Mesodermal cell (in vitro differentiated cells): Measurements from ENCODE around the gene OR14I1. TPM values are rescaled to one million over a fixed set of nuclear protein-coding genes. Genes with fewer than 3 reads are reported as not detected.

Source experiments
- H3K27ac ChIP-seq: 2 replicates; pipeline ENCODE4 v1.7.0; 2013; ENCODE audit warnings: mild to moderate bottlenecking, low read depth, low read length, moderate library complexity; ENCODE audit not compliant: severe bottlenecking
- H3K36me3 ChIP-seq: 2 replicates; pipeline ENCODE4 v1.7.1; 2013; ENCODE audit warnings: mild to moderate bottlenecking, low read length, moderate library complexity; ENCODE audit not compliant: control insufficient read depth, insufficient read depth
- H3K4me1 ChIP-seq: one replicate; pipeline ENCODE4 v1.7.1; 2013; ENCODE audit warnings: mild to moderate bottlenecking, low read length; ENCODE audit not compliant: insufficient read depth, control insufficient read depth, poor library complexity, severe bottlenecking
- H3K4me3 ChIP-seq: 2 replicates; pipeline ENCODE4 v1.7.0; 2013; ENCODE audit warnings: low read length, control low read depth, mild to moderate bottlenecking; ENCODE audit not compliant: insufficient read depth, poor library complexity, severe bottlenecking; ENCODE audit errors: extremely low read depth
- H3K9me3 ChIP-seq: 2 replicates; pipeline ENCODE4 v1.7.1; 2013; ENCODE audit warnings: mild to moderate bottlenecking, low read length, moderate library complexity; ENCODE audit not compliant: control insufficient read depth
- WGBS, 2 experiments: methylation state at CpG; one replicate each; pipeline ENCODE4 v1.1.5; 2013; ENCODE audit warnings: missing lambda C conversion rate in 2 of 2; ENCODE audit not compliant: insufficient coverage in 2 of 2; 5-methylcytosine and 5-hydroxymethylcytosine counted together
- polyA plus RNA-seq, 2 experiments: library from polyadenylated mRNA; stranded (reverse); fragments of 50-300 nt; gene quantifications; one replicate each; pipeline ENCODE4 v1.2.3, GENCODE V29; 2013

Gene OR14I1
- not detected for polyA plus RNA-seq (2013, experiment 1 of 2)
- polyA plus RNA-seq (2013, experiment 2 of 2): not detected

- no peaks in the 10 kb centered on the region for H3K36me3 ChIP-seq
- peaks cover 65% of the 10 kb centered on the region for H3K9me3 ChIP-seq
- WGBS, 2 experiments: 26 to 33% methylated on average over 1 of the region's 1 CpG
- H3K27ac ChIP-seq: no peak within 1 kb of the TSS
- H3K4me1 ChIP-seq: no peaks in the 10 kb centered on the region
- H3K4me3 ChIP-seq: no peak within 1 kb of the TSS
Measured at GRCh38 chr1:248702714-248703113, at the start of gene OR14I1. Gene OR14I1 (minus strand): TSS chr1:248702766.

- no peak overlapping the region for H3K27ac ChIP-seq
- H3K4me3 ChIP-seq: no peak overlapping the region
- H3K4me1 ChIP-seq: no peaks in the 10 kb centered on the region
- H3K36me3 ChIP-seq: no peaks in the 10 kb centered on the region
- WGBS, 2 experiments: 88 to 90% methylated on average over 2 of the region's 4 CpGs
- peaks cover 60% of the 10 kb centered on the region for H3K9me3 ChIP-seq
Measured at GRCh38 chr1:248751635-248752034, 49.1 kb upstream of the OR14I1 start.

GRCh38 chr1:248751142-248751541 lies 48.6 kb upstream of the OR14I1 start:
- 58 to 63% methylated on average over 3 to 4 of the region's 5 CpGs for WGBS, 2 experiments
- no peak overlapping the region for H3K4me3 ChIP-seq
- H3K36me3 ChIP-seq: no peaks in the 10 kb centered on the region
- H3K9me3 ChIP-seq: peaks cover 62% of the 10 kb centered on the region
- no peak overlapping the region for H3K27ac ChIP-seq
- no peaks in the 10 kb centered on the region for H3K4me1 ChIP-seq

GRCh38 chr1:248750496-248750895 lies 47.9 kb upstream of the OR14I1 start:
- no peak overlapping the region for H3K4me3 ChIP-seq
- H3K9me3 ChIP-seq: peaks cover 56% of the 10 kb centered on the region
- no peaks in the 10 kb centered on the region for H3K4me1 ChIP-seq
- 55 to 56% methylated on average over 1 of the region's 2 CpGs for WGBS, 2 experiments
- H3K27ac ChIP-seq: no peak overlapping the region
- H3K36me3 ChIP-seq: no peaks in the 10 kb centered on the region

- H3K36me3 ChIP-seq: no peaks in the 10 kb centered on the region
- WGBS, 2 experiments: 86 to 87% methylated on average over 1 to 5 of the region's 10 CpGs
- peaks cover 53% of the 10 kb centered on the region for H3K9me3 ChIP-seq
- H3K27ac ChIP-seq: no peak overlapping the region
- no peaks in the 10 kb centered on the region for H3K4me1 ChIP-seq
- H3K4me3 ChIP-seq: no peak overlapping the region
Measured at GRCh38 chr1:248748211-248748610, 45.6 kb upstream of the OR14I1 start.

- 77 to 86% methylated on average over 7 of the region's 7 CpGs for WGBS, 2 experiments
- no peaks in the 10 kb centered on the region for H3K4me1 ChIP-seq
- H3K9me3 ChIP-seq: peaks cover 59% of the 10 kb centered on the region
- no peak overlapping the region for H3K4me3 ChIP-seq
- no peaks in the 10 kb centered on the region for H3K36me3 ChIP-seq
- no peak overlapping the region for H3K27ac ChIP-seq
Measured at GRCh38 chr1:248740876-248741275, 38.3 kb upstream of the OR14I1 start.

- 49 to 59% methylated on average over 9 to 11 of the region's 16 CpGs for WGBS, 2 experiments
- no peaks in the 10 kb centered on the region for H3K4me1 ChIP-seq
- H3K9me3 ChIP-seq: peaks cover 62% of the 10 kb centered on the region
- H3K36me3 ChIP-seq: no peaks in the 10 kb centered on the region
- no peak overlapping the region for H3K27ac ChIP-seq
- no peak overlapping the region for H3K4me3 ChIP-seq
Measured at GRCh38 chr1:248739572-248740205, 37.1 kb upstream of the OR14I1 start.

- WGBS, 2 experiments: 43 to 80% methylated on average over 2 to 3 of the region's 6 CpGs
- peaks cover 62% of the 10 kb centered on the region for H3K9me3 ChIP-seq
- no peak overlapping the region for H3K4me3 ChIP-seq
- H3K36me3 ChIP-seq: no peaks in the 10 kb centered on the region
- no peaks in the 10 kb centered on the region for H3K4me1 ChIP-seq
- no peak overlapping the region for H3K27ac ChIP-seq
Measured at GRCh38 chr1:248737457-248737856, 34.9 kb upstream of the OR14I1 start.

- no peaks in the 10 kb centered on the region for H3K4me1 ChIP-seq
- 17 to 27% methylated on average over 1 to 3 of the region's 4 CpGs for WGBS, 2 experiments
- H3K9me3 ChIP-seq: peaks cover 62% of the 10 kb centered on the region
- no peak overlapping the region for H3K4me3 ChIP-seq
- H3K36me3 ChIP-seq: no peaks in the 10 kb centered on the region
- no peak overlapping the region for H3K27ac ChIP-seq
Measured at GRCh38 chr1:248736977-248737376, 34.4 kb upstream of the OR14I1 start.

- Histone ChIP-seq H3K36me3 (no peaks in the 10 kb centered on the region), H3K27ac (no peak overlapping the region), H3K4me1 (no peaks in the 10 kb centered on the region), H3K9me3 (peaks cover 73% of the 10 kb centered on the region), H3K4me3 (no peak overlapping the region)
- 67 to 74% methylated on average over 3 of the region's 5 CpGs for WGBS, 2 experiments
Measured at GRCh38 chr1:248733566-248733965, 31.0 kb upstream of the OR14I1 start.

GRCh38 chr1:248730507-248731335 lies 28.2 kb upstream of the OR14I1 start:
- Histone ChIP-seq H3K36me3 (no peaks in the 10 kb centered on the region), H3K4me1 (no peaks in the 10 kb centered on the region), H3K9me3 (peaks cover 62% of the 10 kb centered on the region), H3K4me3 (no peak overlapping the region), H3K27ac (no peak overlapping the region)
- 67 to 68% methylated on average over 10 of the region's 13 CpGs for WGBS, 2 experiments
